ENCODE data around the gene LUZP2.

Gene LUZP2

GRCh38 chr11:24567380-24567779 lies 70.5 kb downstream of the LUZP2 start:
- no peak for DNase-seq (ENCODE audit: low read depth in 2 of 2)

- no peak for DNase-seq (ENCODE audit: low read depth in 2 of 2)
Observed at GRCh38 chr11:24572376-24572775, 75.5 kb downstream of the LUZP2 start.

GRCh38 chr11:24574461-24574860 lies 77.6 kb downstream of the LUZP2 start:
- DNase-seq (ENCODE audit: low read depth in 2 of 2): no peak

GRCh38 chr11:24575392-24575791 lies 78.5 kb downstream of the LUZP2 start:
- DNase-seq (ENCODE audit: low read depth in 2 of 2): no peak

GRCh38 chr11:24585192-24585591 lies 88.3 kb downstream of the LUZP2 start:
- DNase-seq (ENCODE audit: low read depth in 2 of 2): no peak

- no peak for DNase-seq (ENCODE audit: low read depth in 2 of 2)
Observed at GRCh38 chr11:24587635-24588034, 90.8 kb downstream of the LUZP2 start.

- no peak for DNase-seq (ENCODE audit: low read depth in 2 of 2)
Observed at GRCh38 chr11:24588081-24588480, 91.2 kb downstream of the LUZP2 start.

GRCh38 chr11:24589064-24589463 lies 92.2 kb downstream of the LUZP2 start:
- no peak for DNase-seq (ENCODE audit: low read depth in 2 of 2)

- no peak for DNase-seq (ENCODE audit: low read depth in 2 of 2)
Observed at GRCh38 chr11:24591283-24591682, 94.4 kb downstream of the LUZP2 start.

GRCh38 chr11:24592360-24592759 lies 95.5 kb downstream of the LUZP2 start:
- no peak for DNase-seq (ENCODE audit: low read depth in 2 of 2)

GRCh38 chr11:24593332-24593731 lies 96.5 kb downstream of the LUZP2 start:
- no peak for DNase-seq (ENCODE audit: low read depth in 2 of 2)

- no peak for DNase-seq (ENCODE audit: low read depth in 2 of 2)
Observed at GRCh38 chr11:24594401-24594800, 97.5 kb downstream of the LUZP2 start.

GRCh38 chr11:24598641-24599040 lies 101.8 kb downstream of the LUZP2 start:
- no peak for DNase-seq (ENCODE audit: low read depth in 2 of 2)

GRCh38 chr11:24609192-24610119 lies 112.6 kb downstream of the LUZP2 start:
- no peak for DNase-seq (ENCODE audit: low read depth in 2 of 2)

- DNase-seq (ENCODE audit: low read depth in 2 of 2): no peak
Observed at GRCh38 chr11:24615451-24616160, 118.8 kb downstream of the LUZP2 start.

- DNase-seq (ENCODE audit: low read depth in 2 of 2): no peak
Observed at GRCh38 chr11:24617856-24618255, 121.0 kb downstream of the LUZP2 start.

- DNase-seq (ENCODE audit: low read depth in 2 of 2): no peak
Observed at GRCh38 chr11:24619900-24620299, 123.0 kb downstream of the LUZP2 start.

- no peak for DNase-seq (ENCODE audit: low read depth in 2 of 2)
Observed at GRCh38 chr11:24622262-24622661, 125.4 kb downstream of the LUZP2 start.

- DNase-seq (ENCODE audit: low read depth in 2 of 2): no peak
Observed at GRCh38 chr11:24623121-24623520, 126.3 kb downstream of the LUZP2 start.

GRCh38 chr11:24624432-24624831 lies 127.6 kb downstream of the LUZP2 start:
- no peak for DNase-seq (ENCODE audit: low read depth in 2 of 2)

- DNase-seq (ENCODE audit: low read depth in 2 of 2): no peak
Observed at GRCh38 chr11:24625975-24626374, 129.1 kb downstream of the LUZP2 start.

GRCh38 chr11:24628224-24628776 lies 131.4 kb downstream of the LUZP2 start:
- no peak for DNase-seq (ENCODE audit: low read depth in 2 of 2)

Data from stimulated activated CD8-positive, alpha-beta memory T cell treated with anti-CD3 and anti-CD28 coated beads, Interleukin-2, amount 100 ng/mL, for 48 hours (primary cell).